Fibroblast of the conjunctiva (primary cell): ENCODE measurements around the gene ROR2.
"Not testable (repeated sequence)": the region's sequence is repeated elsewhere in the genome, so short reads cannot be mapped to it uniquely, and the experiment has no call there.

Source experiments
- DNase-seq: peaks from one replicate; pipeline ENCODE4 v3.0.0-alpha.2; 2010; ENCODE audit warnings: low read depth

Gene ROR2

GRCh38 chr9:91629718-91630117 lies 320.3 kb downstream of the ROR2 start:
- DNase-seq, result no peak

- DNase-seq, result no peak
Measured at GRCh38 chr9:91628892-91629291, 321.1 kb downstream of the ROR2 start.

- no peak for DNase-seq
Measured at GRCh38 chr9:91625331-91625730, 324.7 kb downstream of the ROR2 start.

- no peak for DNase-seq
Measured at GRCh38 chr9:91623004-91623403, 327.0 kb downstream of the ROR2 start.

GRCh38 chr9:91622121-91622520 lies 327.9 kb downstream of the ROR2 start:
- DNase-seq, result not testable (repeated sequence)

- not testable (repeated sequence) for DNase-seq
Measured at GRCh38 chr9:91614044-91614443, 336.0 kb downstream of the ROR2 start.

- DNase-seq, result no peak
Measured at GRCh38 chr9:91611582-91611981, 338.4 kb downstream of the ROR2 start.

GRCh38 chr9:91606255-91606995 lies 343.6 kb downstream of the ROR2 start:
- no peak for DNase-seq

- no peak for DNase-seq
Measured at GRCh38 chr9:91604451-91605179, 345.4 kb downstream of the ROR2 start.

- DNase-seq, result no peak
Measured at GRCh38 chr9:91603932-91604331, 346.1 kb downstream of the ROR2 start.

- DNase-seq, result no peak
Measured at GRCh38 chr9:91599564-91599963, 350.5 kb downstream of the ROR2 start.

GRCh38 chr9:91591627-91592026 lies 358.4 kb downstream of the ROR2 start:
- DNase-seq, result no peak

GRCh38 chr9:91589101-91589553 lies 360.9 kb downstream of the ROR2 start:
- DNase-seq, result no peak

- no peak for DNase-seq
Measured at GRCh38 chr9:91586282-91586681, 363.7 kb downstream of the ROR2 start.

GRCh38 chr9:91583966-91584365 lies 366.1 kb downstream of the ROR2 start:
- DNase-seq, result no peak

GRCh38 chr9:91583161-91583875 lies 366.7 kb downstream of the ROR2 start:
- no peak for DNase-seq

- no peak for DNase-seq
Measured at GRCh38 chr9:91582181-91582580, 367.8 kb downstream of the ROR2 start.

- DNase-seq, result no peak
Measured at GRCh38 chr9:91580136-91580535, 369.9 kb downstream of the ROR2 start.

GRCh38 chr9:91578911-91579310 lies 371.1 kb downstream of the ROR2 start:
- no peak for DNase-seq

- no peak for DNase-seq
Measured at GRCh38 chr9:91577633-91578061, 372.4 kb downstream of the ROR2 start.

GRCh38 chr9:91572811-91573210 lies 377.2 kb downstream of the ROR2 start:
- DNase-seq, result no peak

GRCh38 chr9:91572044-91572443 lies 378.0 kb downstream of the ROR2 start:
- DNase-seq, result no peak

GRCh38 chr9:91571036-91571435 lies 379.0 kb downstream of the ROR2 start:
- no peak for DNase-seq
